Hematopoietic multipotent progenitor cell treated with erythropoietin and hydrocortisone succinate and interleukin-3 and kit ligand, for 17 days (in vitro differentiated cells): ENCODE measurements around the gene LARP1.
"Not testable (repeated sequence)": the region's sequence is repeated elsewhere in the genome, so short reads cannot be mapped to it uniquely, and the experiment has no call there.

Experiments used
- DNase-seq: peaks from one replicate; pipeline ENCODE4 v3.0.0-alpha.2; 2015; ENCODE audit warnings: low spot score

The LARP1 gene

GRCh38 chr5:154735362-154735761, 19.8 kb upstream of the LARP1 start:
- not testable (repeated sequence) for DNase-seq

GRCh38 chr5:154736372-154736771, 18.8 kb upstream of the LARP1 start:
- not testable (repeated sequence) for DNase-seq

- DNase-seq: no peak
Measured at GRCh38 chr5:154737667-154738320, 17.4 kb upstream of the LARP1 start.

GRCh38 chr5:154740483-154740882, 14.7 kb upstream of the LARP1 start:
- DNase-seq: no peak

GRCh38 chr5:154740957-154741356, 14.2 kb upstream of the LARP1 start:
- no peak for DNase-seq

- DNase-seq: no peak
Measured at GRCh38 chr5:154741415-154741814, 13.8 kb upstream of the LARP1 start.

GRCh38 chr5:154743812-154744211, 11.4 kb upstream of the LARP1 start:
- no peak for DNase-seq

- no peak for DNase-seq
Measured at GRCh38 chr5:154745349-154745748, 9.8 kb upstream of the LARP1 start.

- DNase-seq: no peak
Measured at GRCh38 chr5:154749491-154749890, 5.7 kb upstream of the LARP1 start.

- not testable (repeated sequence) for DNase-seq
Measured at GRCh38 chr5:154750641-154751040, 4.5 kb upstream of the LARP1 start.

GRCh38 chr5:154751854-154752253, 3.3 kb upstream of the LARP1 start:
- DNase-seq: no peak

- DNase-seq: no peak
Measured at GRCh38 chr5:154753792-154754191, 1.4 kb upstream of the LARP1 start.

GRCh38 chr5:154754460-154755360, 467 bp upstream of the LARP1 start:
- DNase-seq: peak; percentile 98

GRCh38 chr5:154756009-154756867, 1.1 kb downstream of the LARP1 start:
- DNase-seq: peak; percentile 69

- DNase-seq: peak; percentile 78
Measured at GRCh38 chr5:154756868-154757813, 2.0 kb downstream of the LARP1 start.

GRCh38 chr5:154757814-154758406, 2.7 kb downstream of the LARP1 start:
- peak; percentile 80 for DNase-seq

GRCh38 chr5:154758493-154758892, 3.3 kb downstream of the LARP1 start:
- no peak for DNase-seq

- DNase-seq: no peak
Measured at GRCh38 chr5:154758977-154759376, 3.8 kb downstream of the LARP1 start.

- not testable (repeated sequence) for DNase-seq
Measured at GRCh38 chr5:154759868-154760267, 4.7 kb downstream of the LARP1 start.

- no peak for DNase-seq
Measured at GRCh38 chr5:154761046-154761736, 6.0 kb downstream of the LARP1 start.
